ENCODE data around the gene PCCA. TPM values are rescaled to one million over a fixed set of nuclear protein-coding genes. Genes with fewer than 3 reads are reported as not detected.

The PCCA gene
- total and polyA plus RNA-seq, 2 donors (not counting 3 experiments of a cell fraction or from before 2014, with no cell fraction given): 5.7 to 20.2 TPM

GRCh38 chr13:100378533-100378932 is 289.6 kb downstream of the PCCA start:
- Histone ChIP-seq H3K4me3 (replicated peaks in 1 of 3; ENCODE audit: insufficient read depth in 1 of 3, low read depth in 1 of 3, low read length in 3 of 3) (no peak overlapping the region), H3K27me3 (ENCODE audit: control insufficient read depth in 2 of 2, insufficient read depth in 2 of 2, low read length in 2 of 2) (no peaks in the 10 kb centered on the region), H3K4me1 (ENCODE audit: control insufficient read depth, extremely low read depth, insufficient read depth, low read length) (no peaks in the 10 kb centered on the region), H3K27ac (ENCODE audit: insufficient read depth, low read depth, low read length) (no peak overlapping the region), H3K9me3 (replicated peaks; ENCODE audit: control insufficient read depth, insufficient read depth, low read length) (no peaks in the 10 kb centered on the region), H3K9ac (replicated peaks; ENCODE audit: extremely low read depth, insufficient read depth, low read length) (no peak overlapping the region), H3K36me3 (ENCODE audit: control insufficient read depth in 2 of 2, extremely low read depth in 1 of 2, insufficient read depth in 2 of 2, low read length in 2 of 2) (peaks cover 0 to 1% of the 10 kb centered on the region in 2 experiments), H2AFZ (ENCODE audit: low read depth, low read length) (no peak overlapping the region), H3K79me2 (ENCODE audit: control insufficient read depth, insufficient read depth, low read length) (no peaks in the 10 kb centered on the region), H3K9me1 (replicated peaks; ENCODE audit: control insufficient read depth, extremely low read depth, insufficient read depth, low read length) (no peaks in the 10 kb centered on the region), H3K4me2 (ENCODE audit: insufficient read depth, low read length) (no peak overlapping the region), H4K20me1 (replicated peaks; ENCODE audit: control insufficient read depth, extremely low read depth, insufficient read depth, low read length) (no peaks in the 10 kb centered on the region)
- DNase-seq (ENCODE audit: low read depth, low spot score) (no peak), FAIRE-seq (no peak)
- BruUV-seq (replicated peaks): no TSS peak
- CTCF ChIA-PET: no interaction called here
- TF ChIP-seq GATA2 (IDR thresholded peaks at IDR 0.05; ENCODE audit: insufficient read depth, insufficient read length, low read depth, low read length) (no peak), MAX (IDR thresholded peaks at IDR 0.05; ENCODE audit: insufficient read depth, insufficient read length) (no peak), MYC (IDR thresholded peaks at IDR 0.05; ENCODE audit: low read depth, low read length) (no peak), JUN (IDR thresholded peaks at IDR 0.05; ENCODE audit: borderline replicate concordance, insufficient read depth, insufficient read length, low read depth) (no peak), POLR2A (IDR thresholded peaks at IDR 0.05; ENCODE audit: low read depth, low read length) (no peak), CTCF (IDR thresholded peaks at IDR 0.05; ENCODE audit: extremely low read depth in 1 of 2, insufficient read depth in 1 of 2, low read depth in 1 of 2, low read length in 2 of 2) (no peak), EZH2 (IDR thresholded peaks at IDR 0.05; ENCODE audit: borderline replicate concordance, low read depth, low read length, severe bottlenecking) (no peak), POLR2AphosphoS5 (IDR thresholded peaks at IDR 0.05; ENCODE audit: insufficient read depth, low read depth, low read length) (no peak), FOS (IDR thresholded peaks at IDR 0.05; ENCODE audit: borderline replicate concordance, insufficient read depth, low read length) (no peak)
- dilution Hi-C loops (cut with MboI; ENCODE audit: extremely low pct_ligation_motif_present, low sequenced_read_pairs): no loop called here
- intact Hi-C loops (cut with micrococcal nuclease): no loop called here
- POLR2A ChIA-PET: no interaction called here
